A673 (cell line): ENCODE data around the gene TEX55. TPM values are rescaled to one million over a fixed set of nuclear protein-coding genes. Genes with fewer than 3 reads are reported as not detected.

Source experiments
- BruUV-seq: library from RNA; stranded (reverse); fragments of 400-500 nt; replicated peaks from 2 replicates; lab custom pipeline; 2021; lab: Mats Ljungman, UMichigan
- CTCF ChIA-PET: fragments of 300-600 bp; sonication (Branson Sonifier 250); formaldehyde crosslinking; loops from one replicate; lab custom pipeline; 2022; ENCODE audit warnings: antibody characterized with exemption; lab: Charles Lee
- POLR2A ChIA-PET: fragments of 300-600 bp; sonication (Branson Sonifier 250); formaldehyde crosslinking; loops from one replicate; lab custom pipeline; 2022; ENCODE audit warnings: antibody characterized with exemption; ENCODE audit not compliant: low non-redundant PET; lab: Charles Lee
- DNase-seq: peaks from one replicate; pipeline ENCODE4 v3.0.0-alpha.2; 2015; ENCODE audit warnings: low spot score
- H3K27ac ChIP-seq: fragments of 200-600 bp; sonication (generic); 2 replicates; pipeline ENCODE4 v1.5.1; 2016; ENCODE audit warnings: mixed run types, low read depth, mild to moderate bottlenecking, mixed read lengths, antibody characterized with exemption, low read length; ENCODE audit not compliant: poor library complexity, severe bottlenecking
- H3K27me3 ChIP-seq: fragments of 200-600 bp; sonication (generic); replicated peaks from 2 replicates; pipeline ENCODE4 v1.6.1; 2017; ENCODE audit warnings: mixed run types, low read depth, mild to moderate bottlenecking, mixed read lengths, antibody characterized with exemption, low read length; ENCODE audit not compliant: insufficient read depth, poor library complexity
- H3K36me3 ChIP-seq: fragments of 200-600 bp; sonication (generic); 2 replicates; pipeline ENCODE4 v1.6.1; 2016; ENCODE audit warnings: mixed run types, mild to moderate bottlenecking, mixed read lengths, antibody characterized with exemption, low read length; ENCODE audit not compliant: insufficient read depth, poor library complexity, severe bottlenecking
- H3K4me1 ChIP-seq: fragments of 200-600 bp; sonication (generic); 2 replicates; pipeline ENCODE4 v1.6.1; 2017; ENCODE audit warnings: mixed run types, mild to moderate bottlenecking, mixed read lengths, antibody characterized with exemption, low read length; ENCODE audit not compliant: insufficient read depth, poor library complexity, severe bottlenecking
- H3K4me3 ChIP-seq: fragments of 200-600 bp; sonication (generic); 2 replicates; pipeline ENCODE4 v1.5.1; 2016; ENCODE audit warnings: low read depth, mixed run types, mild to moderate bottlenecking, mixed read lengths, low read length; ENCODE audit not compliant: poor library complexity, severe bottlenecking
- H3K9me3 ChIP-seq: fragments of 200-600 bp; sonication (generic); 2 replicates; pipeline ENCODE4 v1.6.1; 2016; ENCODE audit warnings: mixed run types, low read depth, mild to moderate bottlenecking, mixed read lengths, antibody characterized with exemption, low read length; ENCODE audit not compliant: poor library complexity, severe bottlenecking
- CTCF ChIP-seq: fragments of 300-800, 200-600 bp; sonication (generic); conservative IDR thresholded peaks from 2 replicates; pipeline ENCODE4 v1.5.1; 2017; ENCODE audit warnings: low read depth, mild to moderate bottlenecking, antibody characterized with exemption, low read length, moderate library complexity, mixed read lengths
- EZH2 ChIP-seq: fragments of 200-600 bp; sonication (generic); IDR thresholded peaks from 2 replicates; pipeline ENCODE4 v1.6.1; 2017; ENCODE audit warnings: borderline replicate concordance, low read depth, mild to moderate bottlenecking, mixed read lengths, antibody characterized with exemption, low read length; ENCODE audit not compliant: poor library complexity, severe bottlenecking
- intact Hi-C: fragments of 100-400 bp; cut with micrococcal nuclease; formaldehyde crosslinking; loops from one replicate; pipeline ENCODE4 v1.10.0; 2022; ENCODE audit not compliant: unreplicated experiment
- total RNA-seq: library from RNA; stranded (reverse); gene quantifications from 2 replicates; pipeline ENCODE4 v1.2.3, GENCODE V29; 2021

Gene TEX55
- total RNA-seq, 1 experiment from 2014 or later, result not detected

- H3K36me3 ChIP-seq, result no peaks in the 10 kb centered on the region
- no peaks in the 10 kb centered on the region for H3K4me1 ChIP-seq
- no TSS peak for BruUV-seq
- no peaks in the 10 kb centered on the region for H3K9me3 ChIP-seq
- H3K4me3 ChIP-seq, result no peak overlapping the region
- intact Hi-C loops, result no loop called here
- CTCF ChIA-PET, result no interaction called here
- TF ChIP-seq CTCF, result no peak
- no peak for TF ChIP-seq EZH2
- H3K27me3 ChIP-seq, result no peaks in the 10 kb centered on the region
- no peak overlapping the region for H3K27ac ChIP-seq
- POLR2A ChIA-PET, result no interaction called here
- DNase-seq, result no peak
Observed at GRCh38 chr3:119184111-119184510, 38.1 kb downstream of the TEX55 start.

GRCh38 chr3:119184796-119185570, 39.0 kb downstream of the TEX55 start:
- no peak overlapping the region for H3K27ac ChIP-seq
- H3K4me3 ChIP-seq, result no peak overlapping the region
- no peaks in the 10 kb centered on the region for H3K4me1 ChIP-seq
- intact Hi-C loops, result no loop called here
- no peak for DNase-seq
- BruUV-seq, result no TSS peak
- H3K27me3 ChIP-seq, result no peaks in the 10 kb centered on the region
- POLR2A ChIA-PET, result no interaction called here
- no peak for TF ChIP-seq CTCF
- TF ChIP-seq EZH2, result no peak
- CTCF ChIA-PET, result interaction anchor here (0.6 kb wide), 1 partner anchor 1813 kb away, joined by 4 read pairs; no protein-coding TSS in a partner anchor
- H3K9me3 ChIP-seq, result no peaks in the 10 kb centered on the region
- no peaks in the 10 kb centered on the region for H3K36me3 ChIP-seq

- intact Hi-C loops, result no loop called here
- no TSS peak for BruUV-seq
Observed at GRCh38 chr3:119187266-119187665, 41.3 kb downstream of the TEX55 start.

More at GRCh38 chr3:119187266-119187665, 41.3 kb downstream of the TEX55 start:
- no peaks in the 10 kb centered on the region for H3K27me3 ChIP-seq
- no peak for DNase-seq
- H3K4me3 ChIP-seq, result no peak overlapping the region
- ChIA-PET CTCF (no interaction called here), POLR2A (no interaction called here)
- H3K36me3 ChIP-seq, result no peaks in the 10 kb centered on the region
- H3K9me3 ChIP-seq, result no peaks in the 10 kb centered on the region
- TF ChIP-seq CTCF (no peak), EZH2 (no peak)
- H3K4me1 ChIP-seq, result no peaks in the 10 kb centered on the region
- no peak overlapping the region for H3K27ac ChIP-seq
